ENCODE results near the gene KRT74.

DNA sequence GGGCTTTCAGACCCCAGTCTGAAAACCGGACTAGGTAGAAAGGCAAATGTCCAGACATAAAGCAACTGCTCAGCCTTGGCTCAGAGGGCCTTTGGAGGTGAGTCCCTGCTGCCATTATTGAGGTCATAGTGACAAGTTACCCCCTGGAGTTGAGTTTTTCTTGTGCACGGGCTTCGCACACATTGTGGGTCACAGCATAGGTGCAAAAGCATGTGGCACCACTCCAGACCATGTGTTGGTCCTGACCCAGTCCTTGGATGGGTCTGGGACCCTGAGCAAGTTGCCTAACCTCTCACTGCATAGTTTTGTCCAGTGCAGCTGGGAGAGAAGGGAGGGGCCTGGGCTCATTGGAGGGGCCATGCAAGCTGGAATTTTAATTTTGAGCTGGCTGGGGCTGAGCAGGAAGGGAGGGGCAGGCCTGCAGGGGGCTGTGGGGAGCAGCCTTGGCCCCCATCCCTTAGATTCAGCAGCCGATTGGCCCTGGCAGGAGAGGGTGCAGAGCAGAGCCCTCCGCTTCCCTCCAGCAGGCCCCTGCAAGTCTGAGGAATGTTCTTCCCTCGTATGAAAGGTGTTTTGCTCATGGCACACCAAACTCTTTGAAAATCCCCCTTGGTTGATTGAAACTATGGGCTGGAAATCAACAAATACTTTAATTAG lies 49.3 kb downstream of the KRT74 start:
- no peak for TF ChIP-seq POLR2A (IDR thresholded peaks at IDR 0.05)
- TF ChIP-seq, protein P1, sequence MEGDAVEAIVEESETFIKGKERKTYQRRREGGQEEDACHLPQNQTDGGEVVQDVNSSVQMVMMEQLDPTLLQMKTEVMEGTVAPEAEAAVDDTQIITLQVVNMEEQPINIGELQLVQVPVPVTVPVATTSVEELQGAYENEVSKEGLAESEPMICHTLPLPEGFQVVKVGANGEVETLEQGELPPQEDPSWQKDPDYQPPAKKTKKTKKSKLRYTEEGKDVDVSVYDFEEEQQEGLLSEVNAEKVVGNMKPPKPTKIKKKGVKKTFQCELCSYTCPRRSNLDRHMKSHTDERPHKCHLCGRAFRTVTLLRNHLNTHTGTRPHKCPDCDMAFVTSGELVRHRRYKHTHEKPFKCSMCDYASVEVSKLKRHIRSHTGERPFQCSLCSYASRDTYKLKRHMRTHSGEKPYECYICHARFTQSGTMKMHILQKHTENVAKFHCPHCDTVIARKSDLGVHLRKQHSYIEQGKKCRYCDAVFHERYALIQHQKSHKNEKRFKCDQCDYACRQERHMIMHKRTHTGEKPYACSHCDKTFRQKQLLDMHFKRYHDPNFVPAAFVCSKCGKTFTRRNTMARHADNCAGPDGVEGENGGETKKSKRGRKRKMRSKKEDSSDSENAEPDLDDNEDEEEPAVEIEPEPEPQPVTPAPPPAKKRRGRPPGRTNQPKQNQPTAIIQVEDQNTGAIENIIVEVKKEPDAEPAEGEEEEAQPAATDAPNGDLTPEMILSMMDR (IDR thresholded peaks at IDR 0.05): no peak

All from Peyer's patch (tissue), 4 donors.